Renal cortical epithelial cell (primary cell): Measurements from ENCODE around the gene SLC25A23. TPM values are rescaled to one million over a fixed set of nuclear protein-coding genes. Genes with fewer than 3 reads are reported as not detected.

Experiments
- DNase-seq: peaks from one replicate; pipeline ENCODE4 v3.0.0-alpha.2; 2011; ENCODE audit warnings: low read depth
- total RNA-seq: library from RNA; depleted of rRNA; stranded (reverse); fragments of >200 nt; gene quantifications from 2 replicates; pipeline ENCODE4 v1.2.3, GENCODE V29; 2014

SLC25A23 gene
- total RNA-seq, 1 donor from 2014 or later = 161 TPM

- DNase-seq = peak; percentile 100
Measured at GRCh38 chr19:6424939-6425731, 34.5 kb downstream of the SLC25A23 start.

DNA sequence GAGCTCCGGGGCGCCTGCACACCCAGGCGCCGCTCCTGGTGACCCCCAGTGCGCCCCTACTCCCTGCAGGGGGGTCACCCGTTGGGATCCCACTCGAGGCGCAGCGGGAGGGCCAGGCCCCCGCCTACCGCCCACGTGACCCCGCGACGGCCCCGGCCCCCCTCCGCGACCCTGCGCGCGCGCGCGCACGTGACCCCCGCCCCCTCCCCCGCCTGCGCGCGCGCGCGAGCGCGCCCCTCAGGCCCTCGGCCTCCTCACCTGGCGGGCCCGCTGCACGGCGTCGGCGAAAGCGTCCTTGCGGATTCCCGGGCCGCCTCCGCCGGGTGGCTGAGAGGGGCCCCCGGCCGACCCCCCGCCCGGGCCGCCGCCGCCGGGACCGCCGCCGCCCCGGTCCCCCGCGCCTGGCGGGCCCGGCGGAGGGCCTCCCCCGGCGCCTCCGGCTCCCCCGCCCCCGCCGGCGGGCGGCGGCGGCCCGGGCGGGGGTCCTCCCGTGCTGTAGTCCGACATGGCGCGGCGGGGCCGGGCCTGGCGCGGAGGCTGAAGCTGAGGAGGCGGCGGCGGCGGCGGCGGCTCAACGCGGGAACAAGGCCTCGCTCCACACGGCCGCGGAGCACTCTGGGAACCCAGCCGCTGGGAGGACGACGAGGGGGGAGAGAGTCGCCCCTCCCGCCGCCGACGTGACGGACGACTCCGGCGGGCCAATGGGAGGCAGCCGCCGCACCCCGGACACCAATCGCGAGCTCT is 35.2 kb downstream of the SLC25A23 start, which contains the start of gene KHSRP:
TSS of gene KHSRP (minus strand) at position 617 of the 744 bp plus-strand sequence. CDS start at position 507, 110 bp downstream.
- DNase-seq = no peak

DNA sequence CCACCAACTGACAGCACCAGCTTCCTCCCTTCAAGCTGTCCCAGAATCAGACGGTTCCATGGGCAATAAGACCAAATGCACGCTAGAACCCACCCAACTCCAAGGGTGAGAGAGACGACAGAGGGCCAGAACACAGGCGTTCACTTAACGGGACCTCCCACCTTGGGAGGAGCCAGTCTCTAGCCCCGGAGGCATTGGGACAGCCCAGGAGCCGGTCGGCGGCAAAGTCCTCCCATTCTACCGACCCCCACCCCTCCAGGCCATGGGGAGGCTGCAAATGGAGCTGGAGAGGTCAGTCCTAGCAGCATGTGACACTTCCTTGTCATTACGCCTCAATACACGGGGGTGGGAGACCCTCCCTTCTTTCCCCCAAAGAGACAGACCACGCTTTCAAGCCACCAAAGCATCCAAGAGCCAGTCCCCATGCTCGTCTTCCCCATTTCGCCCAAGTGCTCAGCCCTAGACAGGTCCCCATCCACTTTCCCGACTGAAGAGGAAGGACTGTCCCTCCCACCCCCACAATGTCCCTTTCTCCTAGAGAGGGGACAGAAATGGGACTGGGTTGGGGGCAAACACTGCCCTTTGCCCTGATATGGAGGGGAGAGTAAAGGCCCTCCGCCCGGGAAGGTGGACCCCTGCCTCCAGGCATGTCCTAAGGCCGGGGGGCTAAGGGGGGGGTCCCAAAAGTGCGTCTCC is 35.9 kb downstream of the SLC25A23 start:
- DNase-seq = peak; percentile 26

GRCh38 chr19:6421075-6422014 is 38.2 kb downstream of the SLC25A23 start:
- no peak for DNase-seq

DNA sequence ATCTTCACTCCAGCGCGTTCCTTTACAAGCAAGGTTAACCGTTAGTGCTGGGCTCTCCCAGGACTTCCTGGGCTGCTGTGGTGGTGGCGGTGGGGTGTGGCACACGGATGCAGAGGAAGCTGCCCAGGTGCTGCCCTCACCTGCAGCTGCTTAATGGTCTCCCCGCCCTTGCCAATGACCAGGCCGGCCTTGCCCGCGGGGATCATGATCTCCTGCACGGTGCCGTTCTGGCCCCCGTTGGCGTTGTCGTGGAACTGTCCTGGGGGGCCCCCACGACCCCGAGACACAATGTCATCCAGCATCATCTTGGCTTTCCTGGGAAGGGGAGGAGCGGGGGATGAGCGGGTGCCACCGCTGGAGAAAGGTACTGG is 41.0 kb downstream of the SLC25A23 start:
- no peak for DNase-seq

- no peak for DNase-seq
Measured at GRCh38 chr19:6417713-6418561, 41.7 kb downstream of the SLC25A23 start.

- no peak for DNase-seq
Measured at GRCh38 chr19:6416658-6417405, 42.8 kb downstream of the SLC25A23 start.

DNA sequence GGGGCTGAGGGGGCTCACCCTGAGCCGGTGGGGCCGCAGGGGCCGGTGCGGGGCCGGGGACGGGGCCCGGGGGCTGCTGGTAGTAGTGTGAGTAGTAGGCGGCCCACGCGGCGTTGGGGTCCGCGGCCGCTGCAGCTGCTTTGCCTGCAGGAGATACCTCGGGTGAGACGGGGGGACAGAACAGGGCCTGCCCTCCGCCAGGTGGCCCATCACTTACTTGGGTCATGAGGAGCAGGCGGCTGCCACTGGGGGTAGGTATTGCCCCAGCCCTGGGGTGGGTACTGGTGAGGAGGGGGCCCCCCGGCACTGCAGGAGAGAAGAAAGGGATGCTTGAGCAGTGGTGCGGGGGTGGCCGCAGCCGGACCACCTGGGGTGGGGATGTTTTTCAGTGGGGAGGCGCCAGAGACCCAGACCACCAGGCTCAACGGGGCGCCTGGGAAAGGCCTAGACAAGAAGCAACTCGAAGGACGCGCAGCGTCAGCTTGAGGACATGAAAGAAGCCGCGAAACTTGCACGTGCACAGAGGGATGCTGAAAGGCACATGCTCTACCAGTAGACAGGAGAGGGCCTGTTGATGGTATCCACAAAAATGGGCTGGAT is 43.9 kb downstream of the SLC25A23 start:
- no peak for DNase-seq

GRCh38 chr19:6414793-6415590 is 44.6 kb downstream of the SLC25A23 start:
- no peak for DNase-seq

GRCh38 chr19:6413721-6414643 is 45.6 kb downstream of the SLC25A23 start:
- DNase-seq = no peak

GRCh38 chr19:6413291-6413690 is 46.3 kb downstream of the SLC25A23 start:
- no peak for DNase-seq

DNA sequence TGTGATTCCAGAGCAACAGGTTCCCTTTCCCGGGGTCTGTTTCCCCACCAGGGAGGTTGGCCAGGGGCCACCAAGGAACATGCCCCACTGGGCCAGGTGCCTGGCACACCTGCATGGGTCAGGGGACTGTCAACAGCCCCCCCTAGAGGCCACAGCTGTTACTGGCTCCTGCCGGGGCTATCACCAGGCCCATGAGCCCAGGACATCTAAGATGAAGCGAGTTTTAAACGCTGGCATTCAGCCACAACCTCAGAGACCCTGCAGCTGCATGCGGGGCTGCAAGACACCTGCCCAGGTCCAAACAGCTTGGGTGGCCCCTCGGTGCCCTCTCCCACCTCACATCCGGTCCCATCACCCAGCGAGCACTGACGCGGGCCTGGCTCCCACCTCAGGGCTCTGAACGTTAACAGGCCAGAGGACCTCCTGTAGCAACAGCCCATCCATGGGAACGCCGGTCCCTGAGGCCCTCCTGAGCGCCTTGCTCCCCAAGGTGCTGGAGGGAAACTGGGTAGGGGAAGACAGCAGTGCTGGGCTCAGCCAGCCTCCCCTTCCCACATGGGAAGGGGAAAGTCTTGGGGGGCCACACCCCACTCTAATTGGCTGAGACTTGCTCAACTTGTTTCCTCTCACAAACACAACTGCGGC is 47.0 kb downstream of the SLC25A23 start:
- DNase-seq = no peak

DNA sequence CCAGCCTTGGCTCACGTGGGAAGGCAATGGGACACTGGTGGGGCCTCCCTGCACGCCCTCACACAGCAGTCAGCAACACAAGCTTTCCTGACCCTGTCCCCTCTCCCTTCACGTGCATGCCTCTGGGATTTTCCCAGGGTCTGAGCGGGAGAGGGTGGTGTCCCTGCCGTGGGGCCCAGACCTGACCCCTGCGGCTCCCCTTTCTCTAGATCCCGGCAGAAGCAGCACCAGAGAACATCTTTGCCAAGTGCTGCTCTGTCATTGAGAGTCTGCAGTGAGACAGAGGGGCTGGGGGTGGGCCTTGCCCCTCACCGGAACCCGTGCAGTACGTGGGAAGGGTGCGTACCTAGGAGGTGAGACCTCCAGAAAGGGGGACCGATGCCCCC is 47.5 kb downstream of the SLC25A23 start:
- no peak for DNase-seq

GRCh38 chr19:6409346-6409745 is 50.2 kb downstream of the SLC25A23 start:
- DNase-seq = no peak

DNA sequence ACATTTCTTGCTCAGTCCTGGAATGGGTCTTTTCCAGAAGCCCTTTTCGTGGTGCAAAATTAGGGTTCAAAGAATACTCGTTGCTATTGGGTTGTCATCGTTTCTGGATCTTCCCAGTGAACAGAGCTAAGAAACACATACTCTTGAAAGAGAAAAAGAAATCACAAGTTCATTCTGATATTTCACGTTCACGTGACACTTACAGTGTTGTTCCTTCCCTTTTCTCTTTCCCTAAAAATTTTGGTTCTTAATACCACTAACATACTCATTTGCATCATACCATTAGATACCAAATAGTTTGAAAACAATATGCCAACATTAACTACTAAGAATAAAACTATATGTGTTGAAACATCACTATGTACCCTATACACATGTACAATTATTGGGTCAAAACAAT is 53.2 kb downstream of the SLC25A23 start:
- DNase-seq = no peak

DNA sequence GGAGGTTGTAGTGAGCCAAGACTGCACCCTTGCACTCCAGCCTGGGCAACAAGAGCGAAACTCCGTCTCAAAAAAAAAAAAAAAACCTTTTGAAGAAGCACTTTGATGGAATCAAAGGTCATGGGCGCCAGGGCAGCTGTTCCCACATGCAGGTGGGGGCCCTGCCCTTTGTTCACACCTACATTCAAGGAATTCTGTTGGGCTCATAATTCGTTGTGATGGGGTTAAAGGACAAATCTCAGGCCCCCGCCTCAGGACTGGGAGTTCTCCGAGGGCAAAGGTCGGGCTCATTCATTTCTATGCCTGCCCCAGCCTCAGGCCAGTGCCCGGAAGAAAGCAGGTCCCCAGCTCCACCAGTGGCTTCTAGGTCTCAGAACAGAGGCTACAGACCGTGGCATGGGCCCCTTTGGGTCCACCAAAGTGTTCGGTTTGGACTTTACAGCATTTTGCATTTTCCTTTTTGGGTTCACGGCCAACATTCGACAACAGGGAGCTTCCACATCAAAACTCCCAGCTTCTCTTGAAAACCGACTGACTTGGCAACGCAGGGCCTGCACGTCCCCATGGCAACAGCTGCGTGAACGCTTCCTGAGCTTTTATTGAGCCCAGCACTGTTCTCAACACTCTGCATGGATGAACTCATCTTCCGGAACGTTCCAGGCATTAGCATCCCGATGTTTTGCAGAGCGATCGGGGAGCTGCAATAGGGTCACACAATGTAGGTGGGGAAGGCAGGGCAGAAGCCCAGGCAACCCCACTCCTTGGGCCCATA is 56.6 kb downstream of the SLC25A23 start:
- peak; percentile 47 for DNase-seq
